Motor neuron (in vitro differentiated cells): ENCODE results near the gene XPC. TPM values are rescaled to one million over a fixed set of nuclear protein-coding genes. Genes with fewer than 3 reads are reported as not detected.
A peak's percentile ranks its signal among the peaks of the same experiment; 100 is the strongest.

Experiments used
- ATAC-seq, 8 experiments: fragments of 200-7000 bp; cut with Tn5 transposase; replicated peaks in 6 of 8; 2 replicates each; pipeline ENCODE4 v1.8.0; 2021; ENCODE audit warnings: mild to moderate bottlenecking in 8 of 8, moderate library complexity in 8 of 8
- H3K27ac ChIP-seq, 2 donors: fragments of 250-450 bp; sonication (Bioruptor Pico); 2 replicates each; pipeline ENCODE4 v1.9.0; 2021; ENCODE audit warnings: antibody characterized with exemption in 2 of 2, mild to moderate bottlenecking in 2 of 2, moderate library complexity in 1 of 2
- H3K4me1 ChIP-seq, 2 donors: fragments of 250-450 bp; sonication (Bioruptor Pico); replicated peaks in 1 of 2; 2 replicates each; pipeline ENCODE4 v1.6.1; 2021; ENCODE audit warnings: antibody characterized with exemption in 2 of 2, mild to moderate bottlenecking in 2 of 2, moderate library complexity in 1 of 2
- H3K4me3 ChIP-seq, 5 donors: fragments of 250-450 bp; sonication (Bioruptor Pico); 2 replicates each; pipeline ENCODE4 v1.9.0; 2021; ENCODE audit warnings: antibody characterized with exemption in 5 of 5, mild to moderate bottlenecking in 5 of 5, moderate library complexity in 4 of 5
- WGBS, 10 experiments: fragments of 450-650 bp; shearing (Covaris generic); methylation state at CpG; one replicate each; pipeline ENCODE4 v1.0.0; 2022; 5-methylcytosine and 5-hydroxymethylcytosine counted together
- in situ Hi-C, 9 experiments: fragments of 400-800 bp; cut with MboI; loops; one replicate each; pipeline ENCODE4 v1.15.0; 2021; ENCODE audit warnings: low sequenced_read_pairs in 9 of 9, low pct_unique_long_range_greater_than_20kb in 2 of 9; ENCODE audit not compliant: unreplicated experiment in 9 of 9
- total RNA-seq, 8 experiments: library from RNA; unstranded; fragments of 300-600 nt; gene quantifications; 2 replicates each; pipeline versions ENCODE4 v1.2.3 to v1.2.4, GENCODE V29; 2022

Gene XPC
- total RNA-seq, 8 experiments from 2014 or later, result 22.3 to 94.0 (median 36.3) TPM

GRCh38 chr3:14177580-14178246 is 688 bp downstream of the XPC start:
- WGBS, 10 experiments, result 0 to 30% (median 3%) methylated on average over 1 to 10 of the region's 10 CpGs; no CpG with 5 or more reads in 1 of the 10 experiments
- Histone ChIP-seq H3K27ac (peak overlapping the region; percentile 88 to 93), H3K4me3 (peak overlapping the region; percentile 57 to 79 (median 70)), H3K4me1 (peaks cover 9 to 20% of the 10 kb centered on the region in 2 donors)
- in situ Hi-C loops, result no loop called here
- peak in 7 of 8 experiments; percentile 8 to 43 (median 28) for ATAC-seq

- Histone ChIP-seq H3K4me3 (no peak overlapping the region), H3K27ac (no peak overlapping the region), H3K4me1 (peaks cover 9 to 20% of the 10 kb centered on the region in 2 donors)
- ATAC-seq, result no peak
- 55 to 88% (median 75%) methylated on average over 2 to 3 of the region's 3 CpGs; no CpG with 5 or more reads in 1 of the 10 experiments for WGBS, 10 experiments
- in situ Hi-C loops, result no loop called here
These were observed 2.9 kb downstream of the XPC start for GRCh38 chr3:14175383-14176037.

- in situ Hi-C loops, result no loop called here
- 43 to 100% (median 69%) methylated on average over 1 to 2 of the region's 2 CpGs for WGBS, 10 experiments
- H3K4me1 ChIP-seq, result peaks cover 8 to 15% of the 10 kb centered on the region in 2 donors
- no peak for ATAC-seq
- no peak overlapping the region for H3K4me3 ChIP-seq
- H3K27ac ChIP-seq, result no peak overlapping the region
These were observed 3.9 kb downstream of the XPC start for GRCh38 chr3:14174483-14174882.

GRCh38 chr3:14172496-14172895 is 5.9 kb downstream of the XPC start:
- no peak for ATAC-seq
- Histone ChIP-seq H3K4me1 (peaks cover 6 to 11% of the 10 kb centered on the region in 2 donors), H3K4me3 (no peak overlapping the region), H3K27ac (no peak overlapping the region)
- 89 to 100% (median 97%) methylated on average over 1 to 5 of the region's 5 CpGs; no CpG with 5 or more reads in 1 of the 10 experiments for WGBS, 10 experiments
- in situ Hi-C loops, result no loop called here

GRCh38 chr3:14170531-14171159 is 7.8 kb downstream of the XPC start:
- peak in 3 of 8 experiments; percentile 23 to 42 (median 36) for ATAC-seq
- 6 to 100% (median 86%) methylated on average over 1 to 2 of the region's 2 CpGs for WGBS, 10 experiments
- no peak overlapping the region for H3K4me3 ChIP-seq
- H3K27ac ChIP-seq, result no peak overlapping the region
- peaks cover 0 to 2% of the 10 kb centered on the region in 2 donors for H3K4me1 ChIP-seq
- in situ Hi-C loops, result no loop called here

- H3K4me3 ChIP-seq, result no peak overlapping the region
- in situ Hi-C loops, result no loop called here
- H3K27ac ChIP-seq, result no peak overlapping the region
- H3K4me1 ChIP-seq, result peaks cover 0 to 2% of the 10 kb centered on the region in 2 donors
- ATAC-seq, result no peak
These were observed 8.5 kb downstream of the XPC start for GRCh38 chr3:14169871-14170270.

- WGBS, 10 experiments, result 63 to 100% (median 86%) methylated on average over 1 to 2 of the region's 2 CpGs
- in situ Hi-C loops, result no loop called here
- Histone ChIP-seq H3K4me3 (no peak overlapping the region), H3K27ac (no peak overlapping the region), H3K4me1 (peaks cover 0 to 2% of the 10 kb centered on the region in 2 donors)
- ATAC-seq, result no peak
These were observed 9.0 kb downstream of the XPC start for GRCh38 chr3:14169435-14169834.

GRCh38 chr3:14166877-14167603 is 11.4 kb downstream of the XPC start:
- Histone ChIP-seq H3K4me3 (no peak overlapping the region), H3K27ac (no peak overlapping the region), H3K4me1 (no peaks in the 10 kb centered on the region)
- WGBS, 10 experiments, result 33 to 100% (median 95%) methylated on average over 1 to 9 of the region's 9 CpGs; no CpG with 5 or more reads in 2 of the 10 experiments
- no peak for ATAC-seq
- in situ Hi-C loops, result no loop called here

GRCh38 chr3:14162178-14162577 is 16.2 kb downstream of the XPC start:
- in situ Hi-C loops, result no loop called here
- 75 to 100% (median 100%) methylated on average over 1 to 2 of the region's 2 CpGs; no CpG with 5 or more reads in 1 of the 10 experiments for WGBS, 10 experiments

GRCh38 chr3:14161282-14161681 is 17.1 kb downstream of the XPC start:
- no peak overlapping the region for H3K27ac ChIP-seq
- WGBS, 10 experiments, result 80 to 100% (median 98%) methylated on average over 1 to 2 of the region's 2 CpGs
- no peak for ATAC-seq
- H3K4me1 ChIP-seq, result no peaks in the 10 kb centered on the region
- in situ Hi-C loops, result no loop called here
- no peak overlapping the region for H3K4me3 ChIP-seq

More at GRCh38 chr3:14162178-14162577, 16.2 kb downstream of the XPC start:
- H3K27ac ChIP-seq, result no peak overlapping the region
- ATAC-seq, result no peak
- no peak overlapping the region for H3K4me3 ChIP-seq
- H3K4me1 ChIP-seq, result no peaks in the 10 kb centered on the region

- WGBS, 10 experiments, result 87 to 100% (median 94%) methylated on average over 1 to 5 of the region's 8 CpGs; no CpG with 5 or more reads in 1 of the 10 experiments
- in situ Hi-C loops, result no loop called here
- Histone ChIP-seq H3K27ac (no peak overlapping the region), H3K4me3 (no peak overlapping the region), H3K4me1 (no peaks in the 10 kb centered on the region)
- ATAC-seq, result no peak
These were observed 19.0 kb downstream of the XPC start for GRCh38 chr3:14159426-14159825.

GRCh38 chr3:14158370-14158769 is 20.0 kb downstream of the XPC start:
- no peak overlapping the region for H3K4me3 ChIP-seq
- H3K27ac ChIP-seq, result no peak overlapping the region
- no peak for ATAC-seq
- in situ Hi-C loops, result no loop called here
- WGBS, 10 experiments, result 85 to 100% (median 99%) methylated on average over 1 to 10 of the region's 14 CpGs; no CpG with 5 or more reads in 2 of the 10 experiments
- no peaks in the 10 kb centered on the region for H3K4me1 ChIP-seq

GRCh38 chr3:14157951-14158350 is 20.4 kb downstream of the XPC start:
- Histone ChIP-seq H3K4me3 (no peak overlapping the region), H3K27ac (no peak overlapping the region), H3K4me1 (no peaks in the 10 kb centered on the region)
- ATAC-seq, result no peak
- WGBS, 10 experiments, result 84 to 100% (median 97%) methylated on average over 1 to 9 of the region's 9 CpGs; no CpG with 5 or more reads in 5 of the 10 experiments
- in situ Hi-C loops, result no loop called here
